HEK293T (cell line): ENCODE measurements around the gene ZBTB40.

Source experiments
- ARNT ChIP-seq: fragments of 450-650 bp; IDR thresholded peaks from 2 replicates; pipeline ENCODE4 v1.6.1; 2017; ENCODE audit warnings: mild to moderate bottlenecking
- BHLHE40 ChIP-seq: fragments of 450-650 bp; IDR thresholded peaks from 2 replicates; pipeline ENCODE4 v1.6.1; 2016; ENCODE audit warnings: mild to moderate bottlenecking, moderate library complexity, borderline replicate concordance
- ELF4 ChIP-seq: fragments of 450-650 bp; IDR thresholded peaks from 2 replicates; pipeline ENCODE4 v1.6.1; 2017; ENCODE audit warnings: antibody characterized with exemption
- FOXA1 ChIP-seq: fragments of 450-650 bp; IDR thresholded peaks from 2 replicates; pipeline ENCODE4 v1.6.1; 2016; ENCODE audit warnings: mild to moderate bottlenecking
- FOXK2 ChIP-seq: fragments of 450-650 bp; IDR thresholded peaks from 2 replicates; pipeline ENCODE4 v1.6.1; 2016; ENCODE audit warnings: mild to moderate bottlenecking
- FOXM1 ChIP-seq: fragments of 450-650 bp; IDR thresholded peaks from 2 replicates; pipeline ENCODE4 v1.6.1; 2017; ENCODE audit warnings: mild to moderate bottlenecking, borderline replicate concordance
- HDGF ChIP-seq: fragments of 450-650 bp; IDR thresholded peaks from 2 replicates; pipeline ENCODE4 v1.6.1; 2017; ENCODE audit warnings: antibody characterized with exemption, borderline replicate concordance
- L3MBTL2 ChIP-seq: fragments of 450-650 bp; conservative IDR thresholded peaks from 2 replicates; pipeline ENCODE4 v1.6.1; 2016; ENCODE audit warnings: mild to moderate bottlenecking
- LEF1 ChIP-seq: fragments of 450-650 bp; IDR thresholded peaks from 2 replicates; pipeline ENCODE4 v1.6.1; 2017; ENCODE audit warnings: mild to moderate bottlenecking, borderline replicate concordance
- NFRKB ChIP-seq: fragments of 450-650 bp; IDR thresholded peaks from 2 replicates; pipeline ENCODE4 v1.6.1; 2016; ENCODE audit warnings: mild to moderate bottlenecking, moderate library complexity
- SP1 ChIP-seq: fragments of 450-650 bp; IDR thresholded peaks from 2 replicates; pipeline ENCODE4 v1.6.1; 2017
- TARDBP ChIP-seq: fragments of 450-650 bp; IDR thresholded peaks from 2 replicates; pipeline ENCODE4 v1.6.1; 2016
- ZNF384 ChIP-seq: fragments of 450-650 bp; IDR thresholded peaks from 2 replicates; pipeline ENCODE4 v1.6.1; 2016
- TF ChIP-seq, protein P1 (sequence below): fragments of 450-650 bp; IDR thresholded peaks from 2 replicates; pipeline ENCODE4 v1.6.1; 2016

DNA sequence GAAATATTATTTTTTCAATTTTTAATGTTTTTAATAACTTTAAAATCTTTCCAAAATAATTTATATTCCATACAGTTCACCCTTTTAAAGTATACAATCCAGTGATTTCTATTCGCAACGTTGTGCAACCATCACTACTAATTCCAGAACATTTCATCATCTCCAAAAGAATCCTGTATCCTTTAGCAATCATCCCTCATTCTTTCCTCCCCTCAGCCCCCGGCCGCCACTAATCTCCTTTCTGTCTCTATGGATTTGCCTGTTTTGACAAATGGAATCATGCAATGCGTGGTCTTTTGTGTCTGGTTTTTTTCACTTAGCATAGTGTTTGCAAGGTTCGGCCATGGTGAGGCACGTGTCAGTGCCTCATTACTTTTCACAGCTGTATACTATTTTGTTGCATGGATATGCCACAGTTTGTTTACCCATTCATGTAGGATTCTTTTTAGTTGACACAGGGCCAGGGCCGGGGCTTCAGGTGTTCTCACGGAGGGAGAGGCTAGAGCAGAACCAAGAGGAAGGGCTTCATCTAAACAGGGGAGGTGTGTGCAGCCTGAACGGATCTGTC lies 40.6 kb upstream of the ZBTB40 start:
- no peak for TF ChIP-seq BHLHE40
- no peak for TF ChIP-seq FOXM1
- no peak for TF ChIP-seq FOXK2
- no peak for TF ChIP-seq NFRKB
- TF ChIP-seq ELF4, result no peak
- TF ChIP-seq SP1, result no peak
- no peak for TF ChIP-seq ARNT
- no peak for TF ChIP-seq HDGF
- TF ChIP-seq ZNF384, result no peak
- TF ChIP-seq LEF1, result no peak
- TF ChIP-seq TARDBP, result no peak
- TF ChIP-seq L3MBTL2, result no peak
- TF ChIP-seq FOXA1, result no peak
- TF ChIP-seq, protein P1, sequence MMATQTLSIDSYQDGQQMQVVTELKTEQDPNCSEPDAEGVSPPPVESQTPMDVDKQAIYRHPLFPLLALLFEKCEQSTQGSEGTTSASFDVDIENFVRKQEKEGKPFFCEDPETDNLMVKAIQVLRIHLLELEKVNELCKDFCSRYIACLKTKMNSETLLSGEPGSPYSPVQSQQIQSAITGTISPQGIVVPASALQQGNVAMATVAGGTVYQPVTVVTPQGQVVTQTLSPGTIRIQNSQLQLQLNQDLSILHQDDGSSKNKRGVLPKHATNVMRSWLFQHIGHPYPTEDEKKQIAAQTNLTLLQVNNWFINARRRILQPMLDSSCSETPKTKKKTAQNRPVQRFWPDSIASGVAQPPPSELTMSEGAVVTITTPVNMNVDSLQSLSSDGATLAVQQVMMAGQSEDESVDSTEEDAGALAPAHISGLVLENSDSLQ, result no peak
